Activated CD8-positive, alpha-beta memory T cell treated with anti-CD3 and anti-CD28 coated beads for 4 hours (primary cell): ENCODE measurements around the gene ARFGEF3.

Experiments
- DNase-seq, 2 donors: peaks; one replicate each; pipeline ENCODE4 v3.0.0-alpha.2; 2020; ENCODE audit warnings: low read depth in 2 of 2

The ARFGEF3 gene

GRCh38 chr6:138215093-138215782, 53.5 kb downstream of the ARFGEF3 start:
- no peak for DNase-seq

- DNase-seq: no peak
Observed at GRCh38 chr6:138218449-138218848, 56.7 kb downstream of the ARFGEF3 start, which contains the start of gene PBOV1. PBOV1 (minus strand) TSS chr6:138218491; CDS start chr6:138218395, 96 bp downstream.

GRCh38 chr6:138219398-138219797, 57.7 kb downstream of the ARFGEF3 start:
- DNase-seq: no peak

- DNase-seq: no peak
Observed at GRCh38 chr6:138219901-138220300, 58.2 kb downstream of the ARFGEF3 start.

GRCh38 chr6:138222901-138223546, 61.3 kb downstream of the ARFGEF3 start:
- DNase-seq: no peak

GRCh38 chr6:138225953-138226352, 64.2 kb downstream of the ARFGEF3 start:
- no peak for DNase-seq

GRCh38 chr6:138226700-138227315, 65.1 kb downstream of the ARFGEF3 start:
- DNase-seq: no peak

- DNase-seq: no peak
Observed at GRCh38 chr6:138227316-138227781, 65.6 kb downstream of the ARFGEF3 start.

GRCh38 chr6:138229072-138229471, 67.3 kb downstream of the ARFGEF3 start:
- DNase-seq: no peak

GRCh38 chr6:138229663-138230179, 68.0 kb downstream of the ARFGEF3 start:
- DNase-seq: no peak

GRCh38 chr6:138230221-138230620, 68.5 kb downstream of the ARFGEF3 start:
- no peak for DNase-seq

- DNase-seq: no peak
Observed at GRCh38 chr6:138230759-138231380, 69.1 kb downstream of the ARFGEF3 start.

GRCh38 chr6:138231381-138231886, 69.7 kb downstream of the ARFGEF3 start:
- DNase-seq: no peak

- DNase-seq: no peak
Observed at GRCh38 chr6:138234363-138234762, 72.6 kb downstream of the ARFGEF3 start.

- DNase-seq: no peak
Observed at GRCh38 chr6:138235205-138235604, 73.5 kb downstream of the ARFGEF3 start.

GRCh38 chr6:138235693-138236092, 74.0 kb downstream of the ARFGEF3 start:
- DNase-seq: no peak

- no peak for DNase-seq
Observed at GRCh38 chr6:138237463-138237862, 75.7 kb downstream of the ARFGEF3 start.

GRCh38 chr6:138238368-138238767, 76.6 kb downstream of the ARFGEF3 start:
- DNase-seq: no peak

GRCh38 chr6:138239774-138240173, 78.0 kb downstream of the ARFGEF3 start:
- no peak for DNase-seq

- DNase-seq: no peak
Observed at GRCh38 chr6:138240476-138241245, 78.9 kb downstream of the ARFGEF3 start.

- DNase-seq: no peak
Observed at GRCh38 chr6:138241381-138241780, 79.6 kb downstream of the ARFGEF3 start.
